Articular chondrocyte of knee joint (primary cell): ENCODE measurements around the gene CFAP126. TPM values are rescaled to one million over a fixed set of nuclear protein-coding genes. Genes with fewer than 3 reads are reported as not detected.

ENCODE experiments used
- small RNA-seq: library from RNA; depleted of rRNA; stranded (forward); fragments of <200 nt; gene quantifications from one replicate; pipeline ENCODE3, GENCODE V24; 2012
- total RNA-seq: library from RNA; depleted of rRNA; stranded (reverse); fragments of >200 nt; gene quantifications from 2 replicates; pipeline ENCODE4 v1.2.3, GENCODE V29; 2012

Gene CFAP126
- not detected in 2 replicates for total RNA-seq

GRCh38 chr1:161367684-161368400, at the start of gene CFAP126:
Gene CFAP126 (minus strand): TSS chr1:161367876. CDS start chr1:161367868, 8 bp downstream.

Small RNAs within 50 kb of the gene (small RNA-seq; reads per million reads assigned to genes)
- gene AL592295.2 (not detected), gene RNU6-481P (not detected)

Other genes with a start within 250 kb of the CFAP126 start
- gene PFDN2, start 249.8 kb downstream of the CFAP126 start, total RNA-seq = 22.2 and 23.6 TPM in 2 replicates
- gene NIT1, start 249.8 kb downstream of the CFAP126 start, total RNA-seq = 19.1 and 21.4 TPM in 2 replicates
- 28.6 and 33.5 TPM in 2 replicates for gene DEDD, start 235.2 kb downstream of the CFAP126 start, total RNA-seq
- gene UFC1, start 213.9 kb downstream of the CFAP126 start, total RNA-seq = 133 TPM in 2 replicates
- gene USP21, start 208.4 kb downstream of the CFAP126 start, total RNA-seq = 5.4 and 5.7 TPM in 2 replicates
- 6.8 and 10.2 TPM in 2 replicates for gene PPOX, start 201.4 kb downstream of the CFAP126 start, total RNA-seq
- 11.2 and 16.2 TPM in 2 replicates for gene B4GALT3, start 190.4 kb downstream of the CFAP126 start, total RNA-seq
- 0.43 and 0.52 TPM in 2 replicates for gene ADAMTS4, start 168.8 kb downstream of the CFAP126 start, total RNA-seq
- 63.6 and 75.3 TPM in 2 replicates for gene NDUFS2, start 165.5 kb downstream of the CFAP126 start, total RNA-seq
- gene FCER1G, start 152.6 kb downstream of the CFAP126 start, total RNA-seq = not detected in 2 replicates
- gene APOA2, start 144.2 kb downstream of the CFAP126 start, total RNA-seq = not detected in 2 replicates
- gene TOMM40L, start 141.8 kb downstream of the CFAP126 start, total RNA-seq = 7.5 and 9.4 TPM in 2 replicates
- gene NR1I3, start 129.7 kb downstream of the CFAP126 start, total RNA-seq = not detected in 2 replicates
- not detected in 2 replicates for gene PCP4L1, start 109.1 kb downstream of the CFAP126 start, total RNA-seq
- 0.65 and 1.8 TPM in 2 replicates for gene MPZ, start 57.9 kb downstream of the CFAP126 start, total RNA-seq
- 24.7 and 61.3 TPM in 2 replicates for gene SDHC, start 53.5 kb downstream of the CFAP126 start, total RNA-seq
- gene FCGR2A, start 137.6 kb upstream of the CFAP126 start, total RNA-seq = 2.2 and 3.8 TPM in 2 replicates
- 1.3 and 2.5 TPM in 2 replicates for gene HSPA6, start 156.7 kb upstream of the CFAP126 start, total RNA-seq
- gene FCGR3A, start 181.9 kb upstream of the CFAP126 start, total RNA-seq = not detected in 2 replicates